SK-N-MC (cell line): Measurements from ENCODE around the gene IL31.

Experiments used
- FOXP2 ChIP-seq: optimal IDR thresholded peaks from 2 replicates; pipeline ENCODE3; 2011; ENCODE audit warnings: mild to moderate bottlenecking, moderate library complexity; ENCODE audit not compliant: insufficient read depth; ENCODE audit errors: extremely low read length, control extremely low read depth
- POLR2AphosphoS5 ChIP-seq: IDR thresholded peaks from 2 replicates; pipeline ENCODE4 v1.6.1; 2012; ENCODE audit warnings: mild to moderate bottlenecking, low read depth, low read length, borderline replicate concordance

GRCh38 chr12:122166422-122167349 lies 7.3 kb downstream of the IL31 start:
- TF ChIP-seq POLR2AphosphoS5 (no peak), FOXP2 (no peak)
